T-helper 1 cell treated with Interleukin-12 subunit alpha and Interleukin-12 subunit beta and Interleukin-4 antibody, amounts not matched to agents 30 μg/mL and 1 μg/mL, for 36 hours (primary cell): ENCODE data around the gene TCF25.
"Not testable (repeated sequence)": the region's sequence is repeated elsewhere in the genome, so short reads cannot be mapped to it uniquely, and the experiment has no call there.

Experiments used
- H3K27ac Mint-ChIP-seq: one replicate; pipeline ENCODE4 v1.8.0; 2021; ENCODE audit warnings: mild to moderate bottlenecking, mixed read lengths
- H3K27me3 Mint-ChIP-seq: one replicate; pipeline ENCODE4 v1.8.0; 2021; ENCODE audit warnings: low read depth, mixed read lengths
- H3K36me3 Mint-ChIP-seq: one replicate; pipeline ENCODE4 v1.8.0; 2021; ENCODE audit warnings: low read depth, mixed read lengths
- H3K4me1 Mint-ChIP-seq: one replicate; pipeline ENCODE4 v1.8.0; 2021; ENCODE audit warnings: low read depth, mixed read lengths
- H3K4me3 Mint-ChIP-seq: one replicate; pipeline ENCODE4 v1.8.0; 2021; ENCODE audit warnings: mild to moderate bottlenecking, moderate library complexity, mixed read lengths
- H3K9me3 Mint-ChIP-seq: one replicate; pipeline ENCODE4 v1.8.0; 2021; ENCODE audit warnings: mixed read lengths

The TCF25 gene

GRCh38 chr16:89858973-89859614 is 14.3 kb upstream of the TCF25 start:
- Mint-ChIP-seq H3K4me1 (peaks cover 19% of the 10 kb centered on the region), H3K27ac (no peak overlapping the region), H3K27me3 (no peaks in the 10 kb centered on the region), H3K36me3 (no peaks in the 10 kb centered on the region), H3K4me3 (no peak overlapping the region), H3K9me3 (no peaks in the 10 kb centered on the region)

GRCh38 chr16:89859615-89860007 is 13.8 kb upstream of the TCF25 start:
- peaks cover 24% of the 10 kb centered on the region for H3K4me1 Mint-ChIP-seq
- peaks cover 2% of the 10 kb centered on the region for H3K36me3 Mint-ChIP-seq

GRCh38 chr16:89860747-89861304 is 12.6 kb upstream of the TCF25 start:
- Mint-ChIP-seq H3K4me1 (peaks cover 28% of the 10 kb centered on the region), H3K27ac (peak overlapping the region; percentile 4), H3K4me3 (no peak overlapping the region), H3K36me3 (peaks cover 6% of the 10 kb centered on the region), H3K9me3 (no peaks in the 10 kb centered on the region), H3K27me3 (no peaks in the 10 kb centered on the region)

More at GRCh38 chr16:89859615-89860007, 13.8 kb upstream of the TCF25 start:
- Mint-ChIP-seq H3K4me3 (no peak overlapping the region), H3K9me3 (no peaks in the 10 kb centered on the region), H3K27ac (no peak overlapping the region), H3K27me3 (no peaks in the 10 kb centered on the region)

- H3K4me3 Mint-ChIP-seq: no peak overlapping the region
- H3K36me3 Mint-ChIP-seq: peaks cover 6% of the 10 kb centered on the region
- no peak overlapping the region for H3K27ac Mint-ChIP-seq
- H3K9me3 Mint-ChIP-seq: no peaks in the 10 kb centered on the region
- H3K27me3 Mint-ChIP-seq: no peaks in the 10 kb centered on the region
- peaks cover 28% of the 10 kb centered on the region for H3K4me1 Mint-ChIP-seq
Measured at GRCh38 chr16:89861648-89862047, 11.7 kb upstream of the TCF25 start.

- H3K27me3 Mint-ChIP-seq: no peaks in the 10 kb centered on the region
- H3K27ac Mint-ChIP-seq: peak overlapping the region; percentile 98
- H3K4me1 Mint-ChIP-seq: peaks cover 28% of the 10 kb centered on the region
- H3K4me3 Mint-ChIP-seq: peak overlapping the region; percentile 79
- H3K36me3 Mint-ChIP-seq: peaks cover 10% of the 10 kb centered on the region
- H3K9me3 Mint-ChIP-seq: no peaks in the 10 kb centered on the region
Measured at GRCh38 chr16:89862732-89863131, 10.7 kb upstream of the TCF25 start.

- H3K4me1 Mint-ChIP-seq: peaks cover 28% of the 10 kb centered on the region
- H3K4me3 Mint-ChIP-seq: peak overlapping the region; percentile 79
- no peaks in the 10 kb centered on the region for H3K9me3 Mint-ChIP-seq
- no peaks in the 10 kb centered on the region for H3K27me3 Mint-ChIP-seq
- H3K27ac Mint-ChIP-seq: peak overlapping the region; percentile 98
- H3K36me3 Mint-ChIP-seq: peaks cover 10% of the 10 kb centered on the region
Measured at GRCh38 chr16:89863741-89864526, 9.5 kb upstream of the TCF25 start.

GRCh38 chr16:89864527-89864820 is 8.9 kb upstream of the TCF25 start:
- Mint-ChIP-seq H3K9me3 (no peaks in the 10 kb centered on the region), H3K27me3 (no peaks in the 10 kb centered on the region), H3K27ac (peak overlapping the region; percentile 98), H3K4me1 (peaks cover 28% of the 10 kb centered on the region), H3K4me3 (peak overlapping the region; percentile 79), H3K36me3 (peaks cover 10% of the 10 kb centered on the region)

GRCh38 chr16:89867918-89868317 is 5.5 kb upstream of the TCF25 start:
- Mint-ChIP-seq H3K4me1 (peaks cover 23% of the 10 kb centered on the region), H3K9me3 (no peaks in the 10 kb centered on the region), H3K27ac (no peak overlapping the region), H3K36me3 (peaks cover 10% of the 10 kb centered on the region), H3K4me3 (no peak overlapping the region), H3K27me3 (no peaks in the 10 kb centered on the region)

- H3K4me3 Mint-ChIP-seq: no peak overlapping the region
Measured at GRCh38 chr16:89869911-89870310, 3.5 kb upstream of the TCF25 start.

GRCh38 chr16:89870440-89870839 is 3.0 kb upstream of the TCF25 start:
- Mint-ChIP-seq H3K4me1 (peaks cover 4% of the 10 kb centered on the region), H3K4me3 (no peak overlapping the region), H3K9me3 (peaks cover 7% of the 10 kb centered on the region), H3K27me3 (no peaks in the 10 kb centered on the region), H3K36me3 (peaks cover 12% of the 10 kb centered on the region), H3K27ac (no peak overlapping the region)

More at GRCh38 chr16:89869911-89870310, 3.5 kb upstream of the TCF25 start:
- peaks cover 9% of the 10 kb centered on the region for H3K36me3 Mint-ChIP-seq
- H3K9me3 Mint-ChIP-seq: peaks cover 2% of the 10 kb centered on the region
- no peaks in the 10 kb centered on the region for H3K27me3 Mint-ChIP-seq
- no peak overlapping the region for H3K27ac Mint-ChIP-seq
- H3K4me1 Mint-ChIP-seq: peaks cover 4% of the 10 kb centered on the region

GRCh38 chr16:89871895-89872294 is 1.5 kb upstream of the TCF25 start:
- H3K9me3 Mint-ChIP-seq: peaks cover 7% of the 10 kb centered on the region
- H3K27ac Mint-ChIP-seq: no peak overlapping the region
- peaks cover 4% of the 10 kb centered on the region for H3K4me1 Mint-ChIP-seq
- H3K27me3 Mint-ChIP-seq: no peaks in the 10 kb centered on the region
- H3K36me3 Mint-ChIP-seq: peaks cover 15% of the 10 kb centered on the region
- H3K4me3 Mint-ChIP-seq: no peak overlapping the region

- Mint-ChIP-seq H3K27ac (peak overlapping the region; percentile 98), H3K9me3 (peaks cover 11% of the 10 kb centered on the region), H3K4me3 (peak overlapping the region; percentile 92), H3K36me3 (peaks cover 26% of the 10 kb centered on the region), H3K4me1 (peaks cover 8% of the 10 kb centered on the region), H3K27me3 (no peaks in the 10 kb centered on the region)
Measured at GRCh38 chr16:89873972-89874689, 739 bp downstream of the TCF25 start.

- H3K9me3 Mint-ChIP-seq: peaks cover 11% of the 10 kb centered on the region
- peaks cover 43% of the 10 kb centered on the region for H3K36me3 Mint-ChIP-seq
- not testable (repeated sequence) for H3K4me1 Mint-ChIP-seq, H3K27me3 Mint-ChIP-seq, H3K27ac Mint-ChIP-seq, H3K4me3 Mint-ChIP-seq
Measured at GRCh38 chr16:89879123-89879522, 5.7 kb downstream of the TCF25 start.

GRCh38 chr16:89880477-89881367 is 7.3 kb downstream of the TCF25 start:
- no peaks in the 10 kb centered on the region for H3K27me3 Mint-ChIP-seq
- H3K4me3 Mint-ChIP-seq: no peak overlapping the region
- peaks cover 4% of the 10 kb centered on the region for H3K9me3 Mint-ChIP-seq
- H3K27ac Mint-ChIP-seq: no peak overlapping the region
- H3K4me1 Mint-ChIP-seq: peaks cover 8% of the 10 kb centered on the region
- H3K36me3 Mint-ChIP-seq: peaks cover 43% of the 10 kb centered on the region
